Hepatocyte (in vitro differentiated cells): Measurements from ENCODE around the gene ADCY9. TPM values are rescaled to one million over a fixed set of nuclear protein-coding genes. Genes with fewer than 3 reads are reported as not detected.

Source experiments
- DNase-seq: peaks from one replicate; pipeline ENCODE4 v3.0.0-alpha.2; 2016; ENCODE audit warnings: low spot score
- H2AFZ ChIP-seq: fragments of 200-600 bp; sonication (generic); 2 replicates; pipeline ENCODE4 v1.6.0; 2016; ENCODE audit warnings: antibody characterized with exemption, mild to moderate bottlenecking
- H3K27ac ChIP-seq: fragments of 200-600 bp; sonication (generic); 2 replicates; pipeline ENCODE4 v1.5.1; 2016; ENCODE audit warnings: mild to moderate bottlenecking
- H3K27me3 ChIP-seq: fragments of 200-600 bp; sonication (generic); 2 replicates; pipeline ENCODE4 v1.6.1; 2016
- H3K36me3 ChIP-seq: fragments of 200-600 bp; sonication (generic); replicated peaks from 2 replicates; pipeline ENCODE4 v1.5.1; 2016; ENCODE audit warnings: low read depth; ENCODE audit not compliant: insufficient read depth
- H3K4me1 ChIP-seq: fragments of 200-600 bp; sonication (generic); 2 replicates; pipeline ENCODE4 v1.5.1; 2016; ENCODE audit warnings: mild to moderate bottlenecking, moderate library complexity; ENCODE audit not compliant: insufficient read depth
- H3K4me2 ChIP-seq: fragments of 200-600 bp; sonication (generic); 2 replicates; pipeline ENCODE4 v1.6.0; 2016
- H3K4me3 ChIP-seq: fragments of 200-600 bp; sonication (generic); 2 replicates; pipeline ENCODE4 v1.5.1; 2016; ENCODE audit warnings: mild to moderate bottlenecking
- H3K79me2 ChIP-seq: fragments of 200-600 bp; sonication (generic); 2 replicates; pipeline ENCODE4 v1.6.0; 2017; ENCODE audit warnings: mild to moderate bottlenecking
- H3K9me2 ChIP-seq: fragments of 200-600 bp; sonication (generic); replicated peaks from 2 replicates; pipeline ENCODE4 v1.6.0; 2017; ENCODE audit warnings: mild to moderate bottlenecking; ENCODE audit not compliant: insufficient read depth
- H3K9me3 ChIP-seq: fragments of 200-600 bp; sonication (generic); 2 replicates; pipeline ENCODE4 v1.5.1; 2016; ENCODE audit warnings: low read depth, mild to moderate bottlenecking
- H4K20me1 ChIP-seq: fragments of 200-600 bp; sonication (generic); 2 replicates; pipeline ENCODE4 v1.6.0; 2016; ENCODE audit warnings: mild to moderate bottlenecking; ENCODE audit not compliant: insufficient read depth, poor library complexity, severe bottlenecking
- CTCF ChIP-seq: fragments of 200-600 bp; sonication (generic); IDR thresholded peaks from 2 replicates; pipeline ENCODE4 v1.5.1; 2016; ENCODE audit warnings: antibody characterized with exemption, mild to moderate bottlenecking; ENCODE audit not compliant: poor library complexity
- EZH2 ChIP-seq: fragments of 200-600 bp; sonication (generic); IDR thresholded peaks from 2 replicates; pipeline ENCODE4 v1.6.1; 2016; ENCODE audit warnings: antibody characterized with exemption, mild to moderate bottlenecking, borderline replicate concordance
- EZH2phosphoT487 ChIP-seq: fragments of 200-600 bp; sonication (generic); IDR thresholded peaks from one replicate; pipeline ENCODE4 v1.6.1; 2018; ENCODE audit warnings: antibody characterized with exemption, mild to moderate bottlenecking, low read depth, moderate library complexity; ENCODE audit not compliant: unreplicated experiment, severe bottlenecking
- WGBS: methylation state at CpG from one replicate; pipeline ENCODE4 v1.1.6; 2016; ENCODE audit warnings: low lambda C conversion rate; ENCODE audit errors: missing lambda C conversion rate; 5-methylcytosine and 5-hydroxymethylcytosine counted together
- polyA plus RNA-seq: library from polyadenylated mRNA; unstranded; fragments of >200 nt; fragmentation: Nextera tagmentation; extraction: Ambion mirVana; gene quantifications from 2 replicates; pipeline ENCODE4 v1.2.1, GENCODE V29; 2016
- total RNA-seq: library from RNA; depleted of rRNA; stranded (reverse); fragments of >200 nt; gene quantifications from 2 replicates; pipeline ENCODE4 v1.2.3, GENCODE V29; 2014

Gene ADCY9
- total and polyA plus RNA-seq, 2 experiments from 2014 or later, result 12.0 to 15.9 TPM

DNA sequence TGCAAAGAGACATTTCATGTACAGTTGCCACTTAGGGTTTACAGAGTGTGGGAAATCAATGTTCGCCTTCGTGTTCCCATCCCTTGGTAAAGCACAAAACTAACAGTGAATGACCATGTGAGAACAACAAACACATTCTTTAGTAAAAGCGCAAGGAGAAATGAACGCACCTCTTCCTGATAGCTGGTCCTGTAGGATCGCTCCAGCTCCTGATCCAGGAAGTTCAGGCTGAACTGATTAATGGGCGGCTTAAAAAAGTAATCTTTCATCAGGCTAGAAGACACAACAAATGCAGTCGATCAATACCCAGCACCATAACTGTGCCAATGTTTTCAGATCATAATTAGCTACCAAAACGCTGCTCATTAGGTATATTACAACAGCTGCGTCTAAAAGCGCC, 127.4 kb downstream of the ADCY9 start:
- TF ChIP-seq EZH2 (no peak), CTCF (no peak), EZH2phosphoT487 (no peak)
- WGBS, result 90% methylated on average over 10 of the region's 10 CpGs
- Histone ChIP-seq H3K27me3 (no peaks in the 10 kb centered on the region), H2AFZ (no peak overlapping the region), H3K4me1 (no peaks in the 10 kb centered on the region), H3K36me3 (no peaks in the 10 kb centered on the region), H3K27ac (no peak overlapping the region), H3K9me2 (no peaks in the 10 kb centered on the region), H4K20me1 (no peaks in the 10 kb centered on the region), H3K4me3 (no peak overlapping the region), H3K9me3 (no peaks in the 10 kb centered on the region), H3K4me2 (no peak overlapping the region), H3K79me2 (no peaks in the 10 kb centered on the region)
- no peak for DNase-seq

GRCh38 chr16:3988011-3988410, 128.2 kb downstream of the ADCY9 start:
- Histone ChIP-seq H3K79me2 (no peaks in the 10 kb centered on the region), H3K36me3 (no peaks in the 10 kb centered on the region), H3K27ac (no peak overlapping the region), H3K9me3 (no peaks in the 10 kb centered on the region), H3K9me2 (no peaks in the 10 kb centered on the region), H3K4me3 (no peak overlapping the region), H4K20me1 (no peaks in the 10 kb centered on the region), H3K4me2 (no peak overlapping the region), H3K27me3 (no peaks in the 10 kb centered on the region), H2AFZ (no peak overlapping the region), H3K4me1 (no peaks in the 10 kb centered on the region)
- WGBS, result 97% methylated on average over 8 of the region's 9 CpGs
- no peak for DNase-seq
- TF ChIP-seq EZH2phosphoT487 (no peak), CTCF (no peak), EZH2 (no peak)

DNA sequence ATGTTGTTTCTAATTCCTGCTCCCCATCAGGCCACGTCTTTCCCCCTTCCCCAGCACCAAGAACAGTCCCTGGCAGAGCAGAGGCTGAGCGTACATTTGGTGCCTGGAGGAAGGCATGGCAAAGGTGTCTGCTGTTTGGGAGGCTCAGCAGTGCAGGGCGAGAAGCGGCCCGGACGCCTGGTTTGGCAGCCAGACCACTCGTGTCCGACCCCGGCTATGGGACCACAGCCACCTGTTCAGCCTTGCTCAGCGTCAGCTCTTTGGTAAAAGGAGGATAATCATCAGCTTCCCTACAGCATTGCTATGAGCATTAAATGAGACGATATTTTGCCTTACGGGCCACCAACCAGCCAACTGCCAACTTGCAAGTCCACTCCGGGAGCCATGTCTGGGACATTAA, 129.0 kb downstream of the ADCY9 start:
- TF ChIP-seq EZH2phosphoT487 (no peak), CTCF (no peak), EZH2 (no peak)
- no peaks in the 10 kb centered on the region for H4K20me1 ChIP-seq
- WGBS, result 96% methylated on average over 13 of the region's 13 CpGs
- no peaks in the 10 kb centered on the region for H3K36me3 ChIP-seq
- no peak overlapping the region for H3K27ac ChIP-seq
- H3K27me3 ChIP-seq, result no peaks in the 10 kb centered on the region
- H3K79me2 ChIP-seq, result no peaks in the 10 kb centered on the region
- no peaks in the 10 kb centered on the region for H3K9me3 ChIP-seq
- H3K9me2 ChIP-seq, result no peaks in the 10 kb centered on the region
- no peaks in the 10 kb centered on the region for H3K4me1 ChIP-seq
- H2AFZ ChIP-seq, result no peak overlapping the region
- DNase-seq, result no peak
- no peak overlapping the region for H3K4me3 ChIP-seq
- H3K4me2 ChIP-seq, result no peak overlapping the region

DNA sequence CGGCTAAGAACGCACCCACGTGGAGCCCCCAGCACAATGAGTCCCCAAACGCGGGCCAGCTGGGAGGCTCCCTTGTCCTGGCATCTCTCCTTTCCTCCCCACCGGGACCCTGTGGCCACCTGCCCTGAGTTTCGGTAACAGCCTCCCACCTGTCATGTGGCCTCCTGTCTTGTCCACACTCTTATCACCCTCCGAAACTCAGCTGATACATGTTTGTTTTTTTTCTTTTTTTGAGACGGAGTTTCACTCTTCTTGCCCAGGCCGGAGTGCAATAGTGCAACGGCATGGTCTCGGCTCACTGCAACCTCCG, 130.1 kb downstream of the ADCY9 start:
- DNase-seq, result no peak
- TF ChIP-seq EZH2phosphoT487 (no peak), EZH2 (no peak), CTCF (no peak)
- no peak overlapping the region for H3K4me3 ChIP-seq
- H3K27ac ChIP-seq, result no peak overlapping the region
- H3K4me1 ChIP-seq, result peaks cover 1% of the 10 kb centered on the region
- no peaks in the 10 kb centered on the region for H3K9me3 ChIP-seq
- no peaks in the 10 kb centered on the region for H3K36me3 ChIP-seq
- H3K27me3 ChIP-seq, result no peaks in the 10 kb centered on the region
- H3K79me2 ChIP-seq, result no peaks in the 10 kb centered on the region
- H3K4me2 ChIP-seq, result no peak overlapping the region
- no peaks in the 10 kb centered on the region for H3K9me2 ChIP-seq
- no peak overlapping the region for H2AFZ ChIP-seq
- 93% methylated on average over 13 of the region's 13 CpGs for WGBS
- no peaks in the 10 kb centered on the region for H4K20me1 ChIP-seq
